Activated CD8-positive, alpha-beta memory T cell treated with anti-CD3 and anti-CD28 coated beads, Interleukin-2, amount 50 U/mL, for 1 hour (primary cell): ENCODE results near the gene C21orf58.
"Not testable (repeated sequence)": the region's sequence is repeated elsewhere in the genome, so short reads cannot be mapped to it uniquely, and the experiment has no call there.

Experiments used
- DNase-seq: peaks from one replicate; pipeline ENCODE4 v3.0.0-alpha.2; 2020; ENCODE audit errors: extremely low read depth

C21orf58 gene

DNA sequence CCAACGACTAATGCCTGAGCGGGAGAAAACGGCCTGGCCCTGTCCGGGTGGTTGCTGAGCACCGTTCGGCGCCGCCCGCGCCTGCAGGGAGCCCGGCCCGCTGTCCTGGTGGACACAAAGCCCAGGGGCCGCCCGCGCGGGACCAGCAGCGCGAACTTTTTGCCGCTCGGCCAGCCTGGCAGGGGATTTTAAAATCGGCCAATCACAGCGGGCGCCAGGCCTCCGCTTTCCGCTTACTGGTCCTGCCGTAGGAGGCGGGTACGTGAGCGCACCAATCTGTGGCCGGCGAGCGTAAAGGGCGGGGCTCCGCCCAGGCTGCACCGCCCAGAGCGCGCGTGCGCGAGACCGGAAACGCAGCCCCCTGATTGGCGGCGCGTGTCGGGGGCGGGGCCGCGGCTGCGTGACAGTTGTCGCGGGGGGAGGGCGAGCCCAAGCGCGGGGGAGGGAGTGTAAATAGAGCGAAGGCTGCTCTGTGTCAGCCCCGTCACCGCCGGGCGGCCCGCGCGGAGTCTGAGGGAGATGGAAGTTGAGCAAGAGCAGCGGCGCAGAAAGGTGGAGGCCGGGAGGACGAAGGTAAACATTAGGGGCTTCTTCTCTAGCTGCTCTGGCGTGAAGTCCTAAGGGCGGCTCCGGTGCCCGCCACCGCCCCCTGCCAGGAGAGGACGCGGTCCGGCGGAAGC, at the start of gene C21orf58, which contains the start of gene PCNT:
Gene C21orf58, minus strand, starts transcription at position 161 of the 680 bp plus-strand sequence. CDS start 1,132 bp downstream, outside the sequence.
Gene PCNT, plus strand, starts transcription at position 447 of the 680 bp plus-strand sequence. Its CDS starts 73 bp downstream, at position 520.
- DNase-seq, result peak; percentile 91

- DNase-seq, result not testable (repeated sequence)
Observed at GRCh38 chr21:46372947-46373346, 49.3 kb upstream of the C21orf58 start.

DNA sequence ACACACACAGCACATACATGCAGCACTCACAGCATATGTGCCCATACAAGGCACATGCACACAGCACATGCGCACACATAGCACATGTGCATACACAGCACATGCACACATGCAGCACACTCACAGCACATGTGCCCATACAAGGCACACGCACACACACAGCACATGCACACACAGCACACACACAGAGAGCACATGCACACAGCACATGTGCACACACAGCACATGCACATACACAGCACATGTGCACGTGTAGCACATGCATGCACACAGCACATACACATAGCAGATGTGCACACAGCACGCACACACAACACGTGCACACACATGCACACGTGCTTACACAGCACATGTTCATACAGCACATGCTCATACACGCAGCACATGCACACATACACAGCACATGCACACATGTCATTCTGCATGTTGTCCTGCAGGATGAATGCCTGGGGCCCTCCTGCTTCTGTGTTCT, 48.4 kb upstream of the C21orf58 start:
- DNase-seq, result no peak

DNA sequence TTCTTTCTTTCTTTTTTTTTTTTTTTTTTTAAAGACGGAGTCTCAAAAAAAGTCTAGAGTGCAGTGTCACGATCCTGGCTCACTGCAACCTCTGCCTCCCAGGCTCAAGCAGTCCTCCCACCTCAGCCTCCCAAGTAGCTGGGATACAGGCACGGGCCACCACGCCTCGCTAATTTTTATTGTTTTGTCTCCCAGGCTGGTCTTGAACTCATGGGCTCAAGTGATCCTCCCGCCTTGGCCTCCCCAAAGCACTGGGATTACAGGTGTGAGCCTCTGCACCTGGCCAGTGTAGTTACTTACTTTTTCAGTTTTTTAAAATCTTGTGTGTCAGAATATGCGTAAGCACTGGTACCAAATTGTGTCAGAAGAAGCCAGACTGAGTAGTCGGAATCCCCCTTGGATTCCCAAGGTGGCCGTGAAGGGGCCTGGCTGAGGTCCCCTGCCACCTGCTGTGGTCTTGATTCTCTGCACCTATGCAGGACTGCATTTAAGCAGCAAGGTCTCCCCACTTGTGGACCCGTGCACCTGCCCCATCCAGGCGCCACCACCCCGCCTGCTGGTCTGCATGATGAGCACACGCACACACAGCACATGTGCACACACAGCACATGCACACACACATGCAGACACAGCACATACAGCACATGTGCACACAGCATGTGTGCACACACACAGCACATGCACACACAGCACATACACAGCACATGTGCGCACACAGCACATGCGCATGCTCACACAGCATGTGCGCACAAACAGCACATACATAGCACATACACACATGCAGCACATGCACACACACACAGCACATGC, 47.7 kb upstream of the C21orf58 start:
- DNase-seq, result no peak

GRCh38 chr21:46369520-46370235, 46.0 kb upstream of the C21orf58 start:
- DNase-seq, result no peak

DNA sequence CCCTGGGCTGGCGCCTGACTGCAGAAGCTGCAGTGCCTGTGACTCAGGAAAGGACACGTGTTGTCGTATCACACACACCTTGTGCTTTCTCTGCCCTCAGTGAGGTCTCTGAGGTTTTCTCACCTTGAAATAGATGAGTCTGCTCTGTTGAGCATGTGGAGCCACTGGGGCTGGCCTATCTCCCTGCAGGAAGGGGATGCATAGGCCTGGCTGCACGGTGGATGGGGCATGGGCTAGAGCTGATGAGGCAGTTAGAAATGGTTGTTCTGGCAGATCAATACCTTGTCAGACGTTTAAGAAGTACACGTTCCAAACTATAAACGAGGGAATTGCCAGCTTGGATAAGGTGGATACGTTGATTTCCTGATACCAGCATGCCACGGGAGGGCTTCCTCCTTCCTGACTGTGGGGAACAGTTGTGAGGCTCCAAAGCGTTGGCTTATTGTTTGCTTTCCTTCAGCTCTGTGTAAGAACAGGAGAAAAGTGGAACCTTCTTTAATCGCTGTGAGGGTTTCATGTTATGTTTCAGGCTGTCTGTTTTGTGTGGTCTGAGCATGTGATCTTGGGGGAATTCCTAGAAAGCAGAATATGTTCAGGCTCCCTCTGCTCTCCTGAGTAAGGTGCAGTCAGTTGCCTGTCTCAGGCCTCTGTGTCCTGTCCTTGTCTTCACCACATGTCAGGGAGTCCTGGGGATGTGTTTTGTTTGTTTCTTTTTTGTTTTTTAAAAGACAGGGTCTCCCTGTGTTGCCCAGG, 45.0 kb upstream of the C21orf58 start:
- no peak for DNase-seq

DNA sequence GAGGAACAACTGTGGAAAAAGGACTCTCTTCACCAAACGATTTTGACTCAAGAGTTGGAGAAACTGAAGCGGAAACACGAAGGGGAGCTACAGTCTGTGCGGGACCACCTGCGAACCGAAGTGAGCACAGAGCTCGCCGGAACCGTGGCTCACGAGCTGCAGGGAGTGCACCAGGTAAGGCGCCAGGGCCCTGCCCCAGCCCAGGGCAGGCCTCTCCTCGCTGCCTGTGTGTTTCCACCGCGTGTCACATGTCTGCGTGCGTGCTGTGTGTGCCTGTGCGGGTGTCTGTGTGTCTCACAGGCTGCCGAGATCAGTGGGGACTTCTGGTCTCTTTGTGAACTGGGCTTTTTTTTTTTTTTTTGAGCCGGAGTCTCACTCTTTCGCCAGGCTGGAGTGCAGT, 43.3 kb upstream of the C21orf58 start:
- no peak for DNase-seq

GRCh38 chr21:46366561-46366960, 42.9 kb upstream of the C21orf58 start:
- DNase-seq, result no peak

GRCh38 chr21:46366091-46366490, 42.4 kb upstream of the C21orf58 start:
- DNase-seq, result no peak

DNA sequence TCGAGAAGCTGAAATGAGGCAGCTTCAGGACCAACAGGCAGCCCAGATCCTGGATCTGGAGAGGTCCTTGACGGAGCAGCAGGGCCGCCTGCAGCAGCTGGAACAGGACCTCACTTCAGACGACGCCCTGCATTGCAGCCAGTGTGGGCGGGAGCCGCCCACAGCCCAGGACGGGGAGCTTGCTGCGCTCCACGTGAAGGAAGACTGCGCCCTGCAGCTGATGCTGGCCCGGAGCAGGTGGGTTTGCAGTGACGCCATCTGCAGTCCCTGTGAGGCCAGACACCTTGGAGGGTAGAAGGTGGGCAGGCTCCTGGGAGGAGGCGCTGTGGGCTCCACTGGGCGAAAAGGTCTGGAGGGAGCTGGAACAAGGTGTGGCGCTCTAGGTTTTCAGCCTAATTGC, 40.0 kb upstream of the C21orf58 start:
- no peak for DNase-seq

DNA sequence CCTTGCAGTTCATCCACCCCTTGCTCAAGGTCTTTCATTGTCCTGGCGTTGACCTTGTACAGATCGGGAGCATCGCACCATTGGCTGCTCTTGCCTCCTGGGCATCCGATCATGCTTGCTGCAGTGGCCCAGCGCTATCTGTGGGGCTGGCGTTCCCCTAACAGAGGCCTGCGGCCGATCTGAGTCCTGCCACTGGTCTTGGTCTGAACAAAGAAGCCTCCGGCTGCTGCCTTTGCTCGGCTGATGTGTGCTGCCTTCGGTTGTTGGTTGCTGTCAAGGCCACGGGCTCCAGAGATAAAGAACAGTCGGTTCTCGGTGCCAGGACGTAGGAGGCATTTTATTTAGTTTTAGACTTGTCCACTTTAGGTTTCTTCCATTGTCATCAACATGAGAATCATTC, 39.3 kb upstream of the C21orf58 start:
- no peak for DNase-seq

DNA sequence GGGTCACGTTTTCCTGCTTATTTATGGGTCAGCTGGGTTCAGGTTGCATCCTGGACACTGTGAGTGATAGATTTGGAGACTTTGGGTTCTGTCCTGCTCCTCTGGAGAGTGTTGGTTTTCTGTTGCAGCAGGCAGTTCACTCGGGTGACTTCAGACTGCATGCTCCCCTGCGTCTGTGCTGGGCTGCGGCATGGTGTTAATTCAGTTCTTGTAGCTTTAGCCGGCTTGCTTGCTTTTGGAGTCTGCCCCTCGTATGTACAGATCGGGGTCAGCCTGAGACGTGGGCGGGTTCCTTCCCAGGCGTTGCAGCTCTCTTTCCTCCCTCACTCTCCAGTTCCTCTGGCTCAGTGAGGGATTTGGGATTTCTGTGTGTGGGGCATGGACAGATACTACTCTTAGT, 38.3 kb upstream of the C21orf58 start:
- no peak for DNase-seq

DNA sequence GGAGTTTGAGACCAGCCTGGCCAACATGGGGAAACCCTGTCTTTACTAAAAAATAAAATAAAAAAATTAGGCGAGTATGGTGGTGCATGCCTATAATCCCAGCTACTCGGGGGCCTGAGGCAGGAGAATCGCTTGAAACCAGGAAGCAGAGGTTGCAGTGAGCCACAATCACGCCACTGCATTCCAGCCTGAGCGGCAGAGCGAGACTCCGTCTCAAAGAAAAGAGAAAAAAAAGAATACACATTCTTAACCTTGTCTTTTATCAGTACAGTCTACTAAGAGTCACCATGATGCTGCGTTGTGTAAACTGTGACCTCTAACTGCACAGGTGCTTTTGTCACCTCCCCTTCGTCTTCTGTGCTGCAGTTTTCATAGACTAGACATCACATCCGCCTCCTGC, 37.5 kb upstream of the C21orf58 start:
- DNase-seq, result no peak

GRCh38 chr21:46357684-46358425, 34.2 kb upstream of the C21orf58 start:
- DNase-seq, result no peak

- DNase-seq, result no peak
Observed at GRCh38 chr21:46357335-46357604, 33.6 kb upstream of the C21orf58 start.

DNA sequence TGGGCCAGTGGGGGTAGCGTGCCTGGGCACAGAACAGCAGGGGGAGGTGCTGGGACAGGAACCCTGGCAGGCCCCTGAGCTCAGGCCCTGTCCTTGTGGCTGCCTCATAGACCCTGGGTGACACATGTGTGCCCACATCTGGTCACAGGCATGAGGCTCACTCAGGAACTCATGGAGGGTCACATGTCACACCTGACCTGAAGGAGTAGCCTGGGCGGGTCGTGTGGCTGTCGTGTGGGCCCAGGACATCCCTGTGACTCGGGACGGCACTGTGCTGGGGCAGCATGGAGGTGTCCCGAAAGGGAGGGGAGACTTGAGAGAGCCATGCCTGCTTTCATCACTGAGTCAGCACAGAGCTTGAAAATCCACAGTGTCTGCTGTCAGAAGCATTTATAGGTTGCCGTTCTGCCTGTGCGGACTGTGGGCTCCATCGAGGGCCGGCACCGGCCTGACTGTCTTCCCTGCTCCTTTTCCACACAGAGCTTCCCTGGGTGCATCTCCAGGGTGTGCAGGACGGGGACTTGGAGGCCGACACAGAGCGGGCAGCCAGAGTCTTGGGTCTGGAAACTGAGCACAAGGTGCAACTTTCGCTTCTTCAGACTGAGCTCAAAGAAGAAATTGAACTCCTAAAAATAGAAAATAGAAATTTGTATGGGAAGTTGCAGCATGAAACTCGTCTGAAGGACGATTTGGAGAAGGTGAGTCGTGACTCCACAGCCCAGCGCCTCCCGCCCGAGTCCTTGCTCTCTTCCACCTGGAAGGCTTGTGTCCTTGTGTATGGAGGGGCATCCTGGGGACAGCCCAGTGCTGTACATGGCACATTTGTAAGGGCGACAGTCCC, 33.0 kb upstream of the C21orf58 start:
- DNase-seq, result no peak

- no peak for DNase-seq
Observed at GRCh38 chr21:46356005-46356338, 32.3 kb upstream of the C21orf58 start.

DNA sequence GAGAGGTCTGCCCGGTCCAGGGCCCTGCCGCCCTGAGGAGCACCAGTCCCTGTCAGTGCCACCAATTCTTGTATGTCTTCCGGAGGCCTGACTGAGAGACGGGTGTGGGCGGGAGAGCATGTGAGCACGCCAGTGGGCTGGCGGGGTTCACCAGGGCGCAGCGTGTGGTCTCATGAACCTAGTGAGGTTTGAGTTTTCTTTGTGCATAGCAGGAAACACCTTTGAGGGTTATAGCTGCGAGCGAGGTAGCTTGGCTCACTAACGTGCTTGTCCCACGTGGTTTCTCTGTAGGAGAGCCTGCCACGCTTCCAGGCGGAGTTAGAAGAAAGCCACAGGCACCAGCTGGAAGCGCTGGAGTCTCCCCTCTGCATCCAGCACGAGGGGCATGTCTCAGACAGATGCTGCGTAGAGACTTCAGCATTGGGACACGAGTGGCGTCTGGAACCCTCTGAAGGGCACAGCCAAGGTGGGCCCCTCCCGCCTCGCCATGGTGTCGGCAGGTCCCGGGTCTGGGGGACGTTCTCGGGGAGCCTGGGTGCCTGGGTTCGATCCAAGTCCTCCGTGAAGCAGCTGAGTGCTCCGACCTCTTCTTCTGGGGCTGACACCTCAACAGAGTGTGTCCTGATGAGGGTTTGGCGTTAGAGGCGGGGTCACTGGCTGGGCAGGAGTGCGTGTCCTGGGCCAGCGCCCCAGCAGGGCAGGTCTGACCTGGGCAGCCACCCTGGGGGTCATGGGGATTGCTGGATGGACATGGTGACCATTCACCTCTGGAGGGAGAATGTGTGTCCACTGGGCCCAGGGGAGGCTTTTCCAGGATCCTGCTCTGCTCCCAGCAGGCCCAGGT, 31.7 kb upstream of the C21orf58 start:
- no peak for DNase-seq

- no peak for DNase-seq
Observed at GRCh38 chr21:46354518-46354917, 30.8 kb upstream of the C21orf58 start.
